NT2/D1 (cell line): ENCODE results near the gene ATP9A.

Experiments used
- SUZ12 ChIP-seq: IDR thresholded peaks from 2 replicates; pipeline ENCODE4 v1.6.1; 2011; ENCODE audit not compliant: insufficient read length, insufficient read depth; ENCODE audit errors: extremely low read depth
- ZNF274 ChIP-seq: IDR thresholded peaks from 2 replicates; pipeline ENCODE4 v1.6.1; 2011; ENCODE audit warnings: mild to moderate bottlenecking, low read depth, low read length

DNA sequence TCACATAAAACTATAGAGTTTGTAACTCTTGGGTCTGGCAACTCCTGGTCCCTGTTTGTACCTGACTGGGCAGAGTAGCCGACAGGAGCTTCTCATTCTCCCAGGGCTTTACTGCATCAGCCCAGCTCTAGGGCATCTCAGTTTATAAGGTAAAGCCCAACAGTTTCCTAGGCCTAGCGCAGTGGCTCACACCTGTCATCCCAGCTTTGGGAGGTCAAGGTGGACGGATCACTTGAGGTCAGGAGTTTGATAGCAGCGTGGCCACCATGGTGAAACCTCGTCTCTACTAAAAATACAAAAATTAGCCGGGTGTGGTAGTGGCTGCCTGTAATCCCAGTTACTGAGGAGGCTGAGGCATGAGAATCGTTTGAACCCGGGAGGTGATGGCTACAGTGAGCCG is 47.8 kb downstream of the ATP9A start:
- TF ChIP-seq SUZ12, result no peak
- no peak for TF ChIP-seq ZNF274
